HG03025 (cell line): ENCODE measurements around the gene MB.

Source experiments
- ATAC-seq: cut with Tn5 transposase; IDR thresholded peaks from one replicate; pipeline ENCODE4 v1.9.1; 2021; ENCODE audit warnings: mild to moderate bottlenecking, moderate library complexity; ENCODE audit not compliant: unreplicated experiment, low FRiP score

Gene MB

GRCh38 chr22:35619336-35620094 lies 2.4 kb upstream of the MB start:
- ATAC-seq, result no peak

- no peak for ATAC-seq
Observed at GRCh38 chr22:35618427-35619223, 1.5 kb upstream of the MB start.

- no peak for ATAC-seq
Observed at GRCh38 chr22:35616043-35616442, 1.1 kb downstream of the MB start.

GRCh38 chr22:35615156-35615555 lies 2.0 kb downstream of the MB start:
- ATAC-seq, result no peak

GRCh38 chr22:35614404-35614803 lies 2.7 kb downstream of the MB start:
- no peak for ATAC-seq

GRCh38 chr22:35612903-35613302 lies 4.2 kb downstream of the MB start:
- no peak for ATAC-seq

- no peak for ATAC-seq
Observed at GRCh38 chr22:35611891-35612576, 5.1 kb downstream of the MB start.

GRCh38 chr22:35611200-35611890 lies 5.8 kb downstream of the MB start:
- no peak for ATAC-seq

GRCh38 chr22:35610741-35611140 lies 6.4 kb downstream of the MB start:
- ATAC-seq, result no peak

- ATAC-seq, result no peak
Observed at GRCh38 chr22:35609761-35610160, 7.4 kb downstream of the MB start.

- no peak for ATAC-seq
Observed at GRCh38 chr22:35609261-35609660, 7.9 kb downstream of the MB start.

GRCh38 chr22:35608088-35608487 lies 9.0 kb downstream of the MB start:
- ATAC-seq, result no peak

- no peak for ATAC-seq
Observed at GRCh38 chr22:35606916-35607315, 10.2 kb downstream of the MB start.

GRCh38 chr22:35605851-35606481 lies 11.2 kb downstream of the MB start:
- no peak for ATAC-seq

- ATAC-seq, result no peak
Observed at GRCh38 chr22:35605369-35605680, 11.8 kb downstream of the MB start.

GRCh38 chr22:35604621-35605368 lies 12.3 kb downstream of the MB start:
- no peak for ATAC-seq

- ATAC-seq, result no peak
Observed at GRCh38 chr22:35601743-35602615, 15.2 kb downstream of the MB start.

GRCh38 chr22:35601013-35601580 lies 16.0 kb downstream of the MB start:
- ATAC-seq, result no peak
